PC-3 (cell line): ENCODE results near the gene AFF2.

Source experiments
- CTCF ChIP-seq: fragments of 300-600 bp; sonication (generic); conservative IDR thresholded peaks from 2 replicates; pipeline ENCODE4 v1.5.1; 2017; ENCODE audit warnings: antibody characterized with exemption, low read depth, mild to moderate bottlenecking, low read length
- EZH2 ChIP-seq: fragments of 300-600 bp; sonication (generic); IDR thresholded peaks from one replicate; pipeline ENCODE4 v1.6.1; 2017; ENCODE audit warnings: antibody characterized with exemption, mild to moderate bottlenecking, low read length; ENCODE audit not compliant: unreplicated experiment

DNA sequence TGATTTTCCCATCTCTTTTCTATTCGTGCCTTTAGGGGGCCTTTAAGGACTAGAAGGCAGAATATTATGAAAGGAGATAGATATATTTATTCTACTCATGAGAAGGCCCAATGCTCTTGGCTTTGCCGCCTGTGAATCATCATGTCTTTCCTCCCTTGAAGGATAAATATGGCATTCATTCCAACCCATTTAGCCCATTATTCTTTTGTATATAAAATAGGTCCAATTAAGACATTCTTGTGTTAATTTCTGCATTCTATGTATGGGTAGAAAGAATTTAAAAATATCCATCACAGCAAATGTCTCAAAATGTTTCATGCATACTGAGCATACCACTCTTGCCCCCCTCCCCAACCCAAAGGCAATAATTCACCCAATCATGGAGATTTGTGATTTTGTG, 115.1 kb downstream of the AFF2 start:
- TF ChIP-seq CTCF: no peak
- TF ChIP-seq EZH2: no peak
